Natural killer cell (primary cell): ENCODE data around the gene PRAC2. TPM values are rescaled to one million over a fixed set of nuclear protein-coding genes. Genes with fewer than 3 reads are reported as not detected.

Experiments
- ATAC-seq, 3 donors: fragments of 150-1000 bp in 2 of 3; fragments of 200-7000 bp in 1 of 3; cut with Tn5 transposase; 1 replicate in 1 of 3; 2 replicates in 2 of 3; pipeline ENCODE4 v1.10.0; 2021; ENCODE audit warnings: mild to moderate bottlenecking in 2 of 3, moderate library complexity in 2 of 3
- DNase-seq, 2 donors: peaks; one replicate each; pipeline versions ENCODE4 v3.0.0 to v3.0.0-alpha.2; 2013 to 2021; ENCODE audit warnings: mixed read lengths in 1 of 2
- H3K27ac ChIP-seq: one replicate; pipeline ENCODE4 v1.5.1; 2013; ENCODE audit warnings: mild to moderate bottlenecking, low read length
- H3K27me3 ChIP-seq: one replicate; pipeline ENCODE4 v1.6.1; 2013; ENCODE audit warnings: low read length; ENCODE audit not compliant: control insufficient read depth, insufficient read depth
- H3K36me3 ChIP-seq: one replicate; pipeline ENCODE4 v1.6.1; 2013; ENCODE audit warnings: low read length; ENCODE audit not compliant: control insufficient read depth, insufficient read depth
- H3K4me1 ChIP-seq: one replicate; pipeline ENCODE4 v1.6.1; 2013; ENCODE audit warnings: low read length; ENCODE audit not compliant: control insufficient read depth, insufficient read depth
- H3K4me3 ChIP-seq: one replicate; pipeline ENCODE4 v1.5.1; 2013; ENCODE audit warnings: low read length
- H3K9me3 ChIP-seq: one replicate; pipeline ENCODE4 v1.6.1; 2013; ENCODE audit warnings: low read length; ENCODE audit not compliant: control insufficient read depth, insufficient read depth
- H3K27ac Mint-ChIP-seq, 2 donors: one replicate each; pipeline ENCODE4 v1.8.0; 2022; ENCODE audit warnings: mild to moderate bottlenecking in 2 of 2, mixed read lengths in 2 of 2, moderate library complexity in 1 of 2
- H3K27me3 Mint-ChIP-seq, 2 donors: one replicate each; pipeline ENCODE4 v1.8.0; 2022; ENCODE audit warnings: low read depth in 2 of 2, mixed read lengths in 2 of 2
- H3K36me3 Mint-ChIP-seq: one replicate; pipeline ENCODE4 v1.8.0; 2022; ENCODE audit warnings: mixed read lengths
- H3K4me1 Mint-ChIP-seq, 2 donors: one replicate each; pipeline ENCODE4 v1.8.0; 2022; ENCODE audit warnings: mixed read lengths in 2 of 2
- H3K4me3 Mint-ChIP-seq: one replicate; pipeline ENCODE4 v1.8.0; 2022; ENCODE audit warnings: mild to moderate bottlenecking, moderate library complexity, mixed read lengths
- H3K9me3 Mint-ChIP-seq, 2 donors: one replicate each; pipeline ENCODE4 v1.8.0; 2022; ENCODE audit warnings: mixed read lengths in 2 of 2
- CTCF ChIP-seq: fragments of 200-600 bp; IDR thresholded peaks from one replicate; pipeline ENCODE4 v1.8.0; 2022; ENCODE audit warnings: antibody characterized with exemption
- WGBS: methylation state at CpG from one replicate; pipeline ENCODE4 v1.1.7; 2013; ENCODE audit warnings: missing lambda C conversion rate; ENCODE audit not compliant: insufficient coverage; 5-methylcytosine and 5-hydroxymethylcytosine counted together
- intact Hi-C: fragments of 100-400 bp; cut with micrococcal nuclease; formaldehyde crosslinking; loops from one replicate; pipeline ENCODE4 v1.14.2; 2022
- total RNA-seq, 4 donors: library from RNA; stranded (reverse); fragments of 120-200 nt in 1 of 4; gene quantifications; one replicate each; pipeline versions ENCODE4 v1.2.3 to v1.2.4, GENCODE V29; 2013 to 2022

PRAC2 gene
- total RNA-seq, 3 donors from 2014 or later (not counting 1 experiment from before 2014, with no cell fraction given): not detected

GRCh38 chr17:48761114-48761513 lies 38.1 kb downstream of the PRAC2 start:
- intact Hi-C loops: no loop called here
- TF ChIP-seq CTCF: no peak
- Histone ChIP-seq H3K9me3 (no peaks in the 10 kb centered on the region), H3K27ac (no peak overlapping the region), H3K36me3 (no peaks in the 10 kb centered on the region), H3K27me3 (peaks cover 7% of the 10 kb centered on the region), H3K4me1 (no peaks in the 10 kb centered on the region), H3K4me3 (no peak overlapping the region)
- DNase-seq (no peak), ATAC-seq (no peak)
- peaks cover 33 to 71% of the 10 kb centered on the region in 2 donors for H3K27me3 Mint-ChIP-seq
- no peaks in the 10 kb centered on the region for H3K36me3 Mint-ChIP-seq
- H3K4me3 Mint-ChIP-seq: no peak overlapping the region
- no peak overlapping the region for H3K27ac Mint-ChIP-seq
- 79% methylated on average over 6 of the region's 6 CpGs for WGBS
- no peaks in the 10 kb centered on the region for H3K9me3 Mint-ChIP-seq
- no peaks in the 10 kb centered on the region for H3K4me1 Mint-ChIP-seq

GRCh38 chr17:48767263-48767774 lies 44.3 kb downstream of the PRAC2 start:
- no peaks in the 10 kb centered on the region for H3K9me3 ChIP-seq
- H3K36me3 ChIP-seq: no peaks in the 10 kb centered on the region
- no peaks in the 10 kb centered on the region for H3K4me1 ChIP-seq
- H3K36me3 Mint-ChIP-seq: no peaks in the 10 kb centered on the region
- TF ChIP-seq CTCF: no peak
- H3K27ac ChIP-seq: no peak overlapping the region
- peaks cover 0 to 4% of the 10 kb centered on the region in 2 donors for H3K4me1 Mint-ChIP-seq
- no peak overlapping the region for H3K4me3 ChIP-seq
- ATAC-seq: no peak
- no peak overlapping the region for H3K27ac Mint-ChIP-seq
- H3K4me3 Mint-ChIP-seq: no peak overlapping the region
- H3K9me3 Mint-ChIP-seq: no peaks in the 10 kb centered on the region
- H3K27me3 Mint-ChIP-seq: peaks cover 19 to 28% of the 10 kb centered on the region in 2 donors
- intact Hi-C loops: no loop called here
- 82% methylated on average over 4 of the region's 4 CpGs for WGBS
- peaks cover 2% of the 10 kb centered on the region for H3K27me3 ChIP-seq
- no peak for DNase-seq

DNA sequence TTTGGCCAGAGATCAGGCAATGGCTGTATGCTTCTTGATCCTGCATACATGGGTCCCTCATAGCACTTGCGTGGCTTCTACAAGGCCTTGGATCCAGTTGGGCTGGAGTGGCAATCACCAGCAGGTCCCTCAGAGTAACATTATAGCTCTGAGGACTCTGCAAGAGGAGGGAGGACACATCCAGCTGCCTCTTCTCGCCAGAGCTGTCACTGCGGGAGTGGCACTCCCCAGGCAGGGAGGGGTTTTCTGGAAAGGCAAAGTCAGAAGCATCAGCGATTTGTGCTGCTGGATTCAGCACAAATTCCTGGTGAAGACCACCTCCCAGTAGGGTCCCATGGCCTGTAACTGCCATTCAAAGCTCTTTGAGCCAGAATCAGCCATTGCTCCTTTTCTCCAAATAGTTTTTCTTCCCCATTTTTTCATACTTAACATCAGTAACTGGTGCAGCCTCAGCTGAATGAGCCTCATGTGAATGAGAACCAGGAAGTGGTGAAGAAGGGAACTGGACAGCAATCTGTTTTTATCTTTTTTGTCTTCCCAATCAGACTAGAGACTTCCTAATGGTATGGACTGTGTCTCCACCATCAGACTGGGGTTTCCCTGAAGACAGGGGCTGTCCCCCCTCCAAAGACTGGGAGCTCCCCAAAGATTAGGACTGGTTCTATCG lies 46.2 kb downstream of the PRAC2 start:
- no peaks in the 10 kb centered on the region for H3K9me3 Mint-ChIP-seq
- no peak for DNase-seq
- 92% methylated on average over 5 of the region's 5 CpGs for WGBS
- H3K4me3 Mint-ChIP-seq: no peak overlapping the region
- no peaks in the 10 kb centered on the region for H3K9me3 ChIP-seq
- ATAC-seq: no peak
- peaks cover 2% of the 10 kb centered on the region for H3K27me3 ChIP-seq
- TF ChIP-seq CTCF: no peak
- H3K4me1 Mint-ChIP-seq: peaks cover 0 to 4% of the 10 kb centered on the region in 2 donors
- no peaks in the 10 kb centered on the region for H3K36me3 Mint-ChIP-seq
- no peak overlapping the region for H3K27ac ChIP-seq
- no peak overlapping the region for H3K4me3 ChIP-seq
- H3K4me1 ChIP-seq: no peaks in the 10 kb centered on the region
- no peak overlapping the region for H3K27ac Mint-ChIP-seq
- H3K27me3 Mint-ChIP-seq: peaks cover 12 to 14% of the 10 kb centered on the region in 2 donors
- no peaks in the 10 kb centered on the region for H3K36me3 ChIP-seq
- intact Hi-C loops: no loop called here

DNA sequence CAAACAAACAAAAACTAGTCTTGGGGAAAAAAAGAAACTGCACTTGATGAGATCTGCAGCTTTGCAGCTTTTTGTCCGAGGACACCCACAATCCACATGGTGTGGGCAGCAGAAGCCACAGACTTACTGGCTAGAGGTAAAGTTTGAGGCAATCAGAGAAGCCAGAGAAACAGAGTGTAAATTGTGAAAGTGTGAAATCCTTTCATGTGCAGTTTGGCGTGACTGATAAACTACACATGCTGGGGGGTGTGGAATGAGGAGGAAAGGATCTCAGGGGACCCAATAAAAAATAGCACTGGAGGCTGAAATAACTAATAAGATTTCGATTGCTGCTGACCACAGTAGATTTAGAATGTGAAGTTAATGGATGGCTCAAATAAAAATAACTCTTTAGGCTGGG lies 48.0 kb downstream of the PRAC2 start:
- Histone ChIP-seq H3K4me3 (no peak overlapping the region), H3K4me1 (no peaks in the 10 kb centered on the region), H3K27ac (no peak overlapping the region), H3K9me3 (no peaks in the 10 kb centered on the region), H3K36me3 (no peaks in the 10 kb centered on the region), H3K27me3 (peaks cover 2% of the 10 kb centered on the region)
- TF ChIP-seq CTCF: no peak
- intact Hi-C loops: no loop called here
- no peak overlapping the region for H3K4me3 Mint-ChIP-seq
- no peak overlapping the region for H3K27ac Mint-ChIP-seq
- ATAC-seq (peak in 1 of 3 donors; percentile 38), DNase-seq (no peak)
- peaks cover 0 to 4% of the 10 kb centered on the region in 2 donors for H3K4me1 Mint-ChIP-seq
- 26% methylated on average over 3 of the region's 3 CpGs for WGBS
- H3K9me3 Mint-ChIP-seq: no peaks in the 10 kb centered on the region
- no peaks in the 10 kb centered on the region for H3K36me3 Mint-ChIP-seq
- H3K27me3 Mint-ChIP-seq: peaks cover 12 to 14% of the 10 kb centered on the region in 2 donors
